ENCODE results near the gene P4HB. TPM values are rescaled to one million over a fixed set of nuclear protein-coding genes. Genes with fewer than 3 reads are reported as not detected.

Gene P4HB
- total RNA-seq, 3 donors from 2014 or later = 354 to 727 (median 491) TPM

DNA sequence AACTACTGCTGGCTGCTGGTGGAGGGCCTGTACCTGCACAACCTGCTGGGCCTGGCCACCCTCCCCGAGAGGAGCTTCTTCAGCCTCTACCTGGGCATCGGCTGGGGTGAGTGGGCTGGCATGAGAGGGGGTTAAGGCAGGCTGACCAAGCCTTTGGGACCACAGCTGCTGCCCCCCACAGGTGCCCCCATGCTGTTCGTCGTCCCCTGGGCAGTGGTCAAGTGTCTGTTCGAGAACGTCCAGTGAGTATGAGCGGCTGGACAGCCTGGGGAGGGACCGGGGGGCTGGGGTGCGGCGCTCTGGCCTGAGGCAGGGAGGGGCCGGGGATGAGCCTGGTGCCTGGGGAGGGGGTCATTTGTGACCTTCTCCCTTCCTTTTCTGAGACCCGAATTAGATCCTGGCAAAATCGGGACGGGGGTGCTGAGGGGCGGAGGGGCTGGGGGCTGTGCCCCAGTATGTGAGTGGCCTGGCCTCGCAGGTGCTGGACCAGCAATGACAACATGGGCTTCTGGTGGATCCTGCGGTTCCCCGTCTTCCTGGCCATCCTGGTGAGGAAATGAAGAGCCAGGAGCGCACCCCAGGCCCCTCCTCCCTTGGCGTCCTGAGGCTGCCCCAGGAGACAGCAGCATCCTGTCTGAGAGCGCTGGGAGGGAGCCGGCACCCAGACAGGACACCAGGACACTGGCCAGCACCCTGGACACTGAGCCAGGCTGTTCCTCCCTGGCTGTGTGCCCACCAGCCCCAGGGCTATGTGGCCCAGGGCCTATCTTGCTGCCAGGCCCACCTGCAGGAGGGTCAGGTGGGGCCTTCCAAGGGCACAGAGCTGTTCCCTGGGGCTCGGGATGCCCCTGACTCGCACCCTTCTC lies 48.4 kb downstream of the P4HB start:
- intact Hi-C loops (cut with DNase I, micrococcal nuclease) = no loop called here
- H3K36me3 ChIP-seq (ENCODE audit: low read depth) = no peaks in the 10 kb centered on the region
- no peaks in the 10 kb centered on the region for H3K9me3 ChIP-seq
- peaks cover 8% of the 10 kb centered on the region for H3K4me1 ChIP-seq (ENCODE audit: low read depth)
- DNase-seq = no peak
- TF ChIP-seq, protein P1, sequence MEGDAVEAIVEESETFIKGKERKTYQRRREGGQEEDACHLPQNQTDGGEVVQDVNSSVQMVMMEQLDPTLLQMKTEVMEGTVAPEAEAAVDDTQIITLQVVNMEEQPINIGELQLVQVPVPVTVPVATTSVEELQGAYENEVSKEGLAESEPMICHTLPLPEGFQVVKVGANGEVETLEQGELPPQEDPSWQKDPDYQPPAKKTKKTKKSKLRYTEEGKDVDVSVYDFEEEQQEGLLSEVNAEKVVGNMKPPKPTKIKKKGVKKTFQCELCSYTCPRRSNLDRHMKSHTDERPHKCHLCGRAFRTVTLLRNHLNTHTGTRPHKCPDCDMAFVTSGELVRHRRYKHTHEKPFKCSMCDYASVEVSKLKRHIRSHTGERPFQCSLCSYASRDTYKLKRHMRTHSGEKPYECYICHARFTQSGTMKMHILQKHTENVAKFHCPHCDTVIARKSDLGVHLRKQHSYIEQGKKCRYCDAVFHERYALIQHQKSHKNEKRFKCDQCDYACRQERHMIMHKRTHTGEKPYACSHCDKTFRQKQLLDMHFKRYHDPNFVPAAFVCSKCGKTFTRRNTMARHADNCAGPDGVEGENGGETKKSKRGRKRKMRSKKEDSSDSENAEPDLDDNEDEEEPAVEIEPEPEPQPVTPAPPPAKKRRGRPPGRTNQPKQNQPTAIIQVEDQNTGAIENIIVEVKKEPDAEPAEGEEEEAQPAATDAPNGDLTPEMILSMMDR (IDR thresholded peaks at IDR 0.05) = no peak
- no peak for ATAC-seq
- no peak overlapping the region for H3K4me3 ChIP-seq

DNA sequence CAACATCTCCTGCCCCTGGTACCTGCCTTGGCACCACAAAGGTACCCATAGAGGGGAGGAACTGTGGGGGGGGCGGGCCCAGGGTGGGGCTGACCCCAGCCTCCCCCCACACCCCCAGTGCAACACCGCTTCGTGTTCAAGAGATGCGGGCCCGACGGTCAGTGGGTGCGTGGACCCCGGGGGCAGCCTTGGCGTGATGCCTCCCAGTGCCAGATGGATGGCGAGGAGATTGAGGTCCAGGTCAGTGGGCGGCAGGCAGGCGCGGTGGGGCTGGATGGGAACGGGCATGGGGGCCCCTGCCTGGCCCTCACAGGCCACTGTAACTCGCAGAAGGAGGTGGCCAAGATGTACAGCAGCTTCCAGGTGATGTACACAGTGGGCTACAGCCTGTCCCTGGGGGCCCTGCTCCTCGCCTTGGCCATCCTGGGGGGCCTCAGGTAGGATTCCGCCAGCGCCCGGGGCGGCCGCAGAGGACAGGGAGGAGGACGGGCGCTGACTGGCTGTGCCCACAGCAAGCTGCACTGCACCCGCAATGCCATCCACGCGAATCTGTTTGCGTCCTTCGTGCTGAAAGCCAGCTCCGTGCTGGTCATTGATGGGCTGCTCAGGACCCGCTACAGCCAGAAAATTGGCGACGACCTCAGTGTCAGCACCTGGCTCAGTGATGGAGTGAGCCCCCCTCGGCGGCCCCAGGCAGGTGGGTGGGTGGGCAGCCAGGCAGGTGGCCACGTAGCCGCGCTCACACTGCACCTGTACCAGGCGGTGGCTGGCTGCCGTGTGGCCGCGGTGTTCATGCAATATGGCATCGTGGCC lies 49.2 kb downstream of the P4HB start:
- ATAC-seq = no peak
- intact Hi-C loops (cut with DNase I, micrococcal nuclease) = no loop called here
- TF ChIP-seq, protein P1 (IDR thresholded peaks at IDR 0.05) = no peak

DNA sequence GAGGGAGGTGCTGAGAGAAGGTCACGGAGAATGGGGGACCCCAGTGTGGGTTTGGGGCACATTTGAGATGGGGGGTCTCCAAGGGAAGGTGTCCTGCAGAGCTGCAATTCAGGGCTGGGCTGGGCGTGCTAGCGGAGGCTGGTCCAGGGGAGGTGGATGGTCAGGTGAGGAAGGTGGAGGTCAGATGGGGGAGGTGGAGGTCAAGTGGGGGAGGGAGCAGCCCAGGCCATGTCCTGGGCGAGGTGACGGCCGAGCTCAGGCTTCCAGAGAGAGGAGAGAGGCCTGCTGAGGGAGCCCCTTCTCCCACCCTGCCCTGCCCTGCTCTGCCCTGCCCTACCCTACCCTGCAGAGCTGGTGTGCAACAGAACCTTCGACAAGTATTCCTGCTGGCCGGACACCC lies 49.9 kb downstream of the P4HB start:
- TF ChIP-seq, protein P1 (IDR thresholded peaks at IDR 0.05) = no peak
- H3K4me1 ChIP-seq (ENCODE audit: low read depth) = peaks cover 6% of the 10 kb centered on the region
- H3K9me3 ChIP-seq = no peaks in the 10 kb centered on the region
- intact Hi-C loops (cut with DNase I, micrococcal nuclease) = no loop called here
- ATAC-seq (no peak), DNase-seq (no peak)
- no peak overlapping the region for H3K4me3 ChIP-seq
- no peaks in the 10 kb centered on the region for H3K36me3 ChIP-seq (ENCODE audit: low read depth)

More for the DNA sequence above, 49.2 kb downstream of the P4HB start:
- DNase-seq = no peak
- no peak overlapping the region for H3K4me3 ChIP-seq
- no peaks in the 10 kb centered on the region for H3K36me3 ChIP-seq (ENCODE audit: low read depth)
- H3K9me3 ChIP-seq = no peaks in the 10 kb centered on the region
- H3K4me1 ChIP-seq (ENCODE audit: low read depth) = peaks cover 8% of the 10 kb centered on the region

DNA sequence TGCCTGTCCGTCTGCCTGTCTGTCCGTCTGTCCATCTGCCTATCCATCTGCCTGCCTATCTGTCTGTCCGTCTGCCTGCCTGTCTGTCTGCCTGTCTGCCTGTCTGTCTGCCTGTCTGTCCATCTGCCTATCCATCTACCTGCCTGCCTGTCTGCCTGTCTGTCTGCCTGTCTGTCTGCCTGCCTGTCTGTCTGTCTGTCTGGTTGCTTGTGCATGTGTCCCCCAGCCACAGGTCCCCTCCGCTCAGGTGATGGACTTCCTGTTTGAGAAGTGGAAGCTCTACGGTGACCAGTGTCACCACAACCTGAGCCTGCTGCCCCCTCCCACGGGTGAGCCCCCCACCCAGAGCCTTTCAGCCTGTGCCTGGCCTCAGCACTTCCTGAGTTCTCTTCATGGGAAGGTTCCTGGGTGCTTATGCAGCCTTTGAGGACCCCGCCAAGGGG lies 50.8 kb downstream of the P4HB start:
- Histone ChIP-seq H3K4me3 (no peak overlapping the region), H3K9me3 (no peaks in the 10 kb centered on the region), H3K4me1 (ENCODE audit: low read depth) (no peaks in the 10 kb centered on the region), H3K36me3 (ENCODE audit: low read depth) (no peaks in the 10 kb centered on the region)
- intact Hi-C loops (cut with DNase I, micrococcal nuclease) = no loop called here
- TF ChIP-seq, protein P1 (IDR thresholded peaks at IDR 0.05) = no peak
- no peak for ATAC-seq
- DNase-seq = no peak

DNA sequence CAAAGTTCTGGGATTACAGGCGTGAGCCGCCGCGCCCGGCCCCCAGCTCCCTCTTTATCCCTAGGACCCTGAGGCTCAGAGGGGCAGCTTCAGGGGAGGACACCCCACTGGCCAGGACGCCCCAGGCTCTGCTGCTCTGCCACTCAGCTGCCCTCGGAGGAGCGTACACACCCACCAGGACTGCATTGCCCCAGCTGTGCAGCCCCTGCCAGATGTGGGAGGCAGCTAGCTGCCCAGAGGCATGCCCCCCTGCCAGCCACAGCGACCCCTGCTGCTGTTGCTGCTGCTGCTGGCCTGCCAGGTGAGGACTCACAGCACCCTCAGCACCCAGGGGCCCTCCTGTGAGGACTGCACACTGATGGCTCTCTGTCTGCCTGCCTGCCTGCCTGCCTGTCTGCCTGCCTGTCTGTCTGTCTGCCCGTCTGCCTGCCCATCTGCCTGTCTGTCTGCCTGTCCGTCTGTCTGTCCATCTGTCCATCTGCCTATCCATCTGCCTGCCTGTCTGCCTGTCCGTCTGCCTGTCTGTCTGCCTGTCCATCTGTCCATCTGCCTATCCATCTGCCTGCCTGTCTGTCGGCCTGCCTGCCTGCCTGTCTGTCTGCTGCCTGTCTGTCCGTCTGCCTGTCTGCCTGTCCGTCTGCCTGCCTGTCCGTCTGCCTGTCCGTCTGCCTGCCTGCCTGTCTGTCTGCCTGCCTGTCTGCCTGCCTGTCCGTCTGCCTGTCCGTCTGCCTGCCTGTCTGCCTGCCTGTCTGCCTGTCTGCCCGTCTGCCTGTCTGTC lies 51.4 kb downstream of the P4HB start:
- H3K36me3 ChIP-seq (ENCODE audit: low read depth) = no peaks in the 10 kb centered on the region
- intact Hi-C loops (cut with DNase I, micrococcal nuclease) = no loop called here

More for the DNA sequence above, 51.4 kb downstream of the P4HB start:
- TF ChIP-seq, protein P1 (IDR thresholded peaks at IDR 0.05) = no peak
- H3K4me1 ChIP-seq (ENCODE audit: low read depth) = peaks cover 3% of the 10 kb centered on the region
- ATAC-seq = peak; percentile 7
- H3K4me3 ChIP-seq = no peak overlapping the region
- no peaks in the 10 kb centered on the region for H3K9me3 ChIP-seq
- no peak for DNase-seq
